EH (cell line): ENCODE data around the gene CRYBA1.
"Not testable (repeated sequence)": the region's sequence is repeated elsewhere in the genome, so short reads cannot be mapped to it uniquely, and the experiment has no call there.

ENCODE experiments used
- DNase-seq: peaks from one replicate; pipeline ENCODE4 v3.0.0-alpha.2; 2015; ENCODE audit warnings: low read depth

The CRYBA1 gene

GRCh38 chr17:29238133-29238850 lies 8.4 kb upstream of the CRYBA1 start:
- DNase-seq = peak; percentile 65

DNA sequence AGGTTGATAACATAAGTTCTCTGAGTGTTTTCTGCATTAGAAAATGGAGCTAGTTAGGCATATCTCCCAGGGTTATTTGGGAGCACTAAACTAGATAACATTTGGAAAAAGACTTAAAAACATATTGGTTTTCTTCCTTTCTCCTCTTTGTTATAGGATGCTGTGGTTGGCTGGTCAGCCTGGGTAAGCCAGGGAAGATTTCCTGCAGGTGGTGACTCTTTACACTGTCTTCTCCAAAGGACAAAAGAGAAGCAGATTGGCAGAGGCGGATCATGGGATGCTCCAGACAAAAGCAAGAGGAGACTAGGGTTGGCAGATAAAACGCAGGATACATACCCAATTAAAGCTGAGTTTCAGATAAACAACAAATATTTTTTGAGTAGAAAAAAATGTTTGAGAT lies 6.2 kb upstream of the CRYBA1 start:
- DNase-seq = no peak

- DNase-seq = peak; percentile 99
These were observed 5.4 kb upstream of the CRYBA1 start for GRCh38 chr17:29240968-29241963.

DNA sequence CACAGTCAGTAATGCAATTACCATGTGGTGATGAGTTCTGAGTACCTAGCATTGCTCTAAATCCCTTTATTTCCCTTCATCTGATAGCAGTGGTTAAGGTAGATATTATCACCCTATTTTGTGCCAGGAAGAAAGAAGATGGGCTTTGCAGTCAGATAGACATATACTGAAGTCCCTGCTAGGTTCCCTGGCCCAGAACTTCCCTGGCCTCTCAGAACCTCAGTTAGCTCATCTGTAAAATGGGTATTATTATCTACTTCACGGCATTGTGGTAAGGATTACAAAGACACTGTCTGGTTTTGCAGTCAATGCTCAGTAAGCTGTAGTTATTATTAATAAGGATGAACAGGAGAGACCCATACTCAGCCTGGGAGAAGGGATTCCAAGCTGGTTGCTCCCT lies 4.6 kb upstream of the CRYBA1 start:
- DNase-seq = no peak

DNA sequence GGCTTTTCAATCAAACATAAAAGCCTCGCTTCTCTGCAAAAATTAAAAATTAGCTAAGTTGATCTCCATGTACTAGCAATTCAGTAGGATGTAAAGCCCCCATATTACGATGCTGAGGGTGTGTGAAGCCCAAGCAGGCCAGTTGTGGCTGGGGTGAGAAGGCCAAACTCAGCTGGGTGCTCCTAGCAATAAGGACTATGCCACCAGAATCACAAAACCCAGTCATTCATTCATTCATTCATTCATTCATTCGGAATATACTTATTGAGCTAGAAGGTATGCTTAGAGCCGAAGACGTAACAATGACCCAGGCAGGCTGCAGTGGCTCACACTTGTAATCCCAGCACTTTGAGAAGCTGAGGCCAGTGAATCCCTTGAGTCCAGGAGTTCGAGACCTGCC lies 3.9 kb upstream of the CRYBA1 start:
- no peak for DNase-seq

- peak; percentile 65 for DNase-seq
These were observed 2.9 kb upstream of the CRYBA1 start for GRCh38 chr17:29243792-29244191.

- DNase-seq = no peak
These were observed 1.3 kb upstream of the CRYBA1 start for GRCh38 chr17:29245401-29245800.

DNA sequence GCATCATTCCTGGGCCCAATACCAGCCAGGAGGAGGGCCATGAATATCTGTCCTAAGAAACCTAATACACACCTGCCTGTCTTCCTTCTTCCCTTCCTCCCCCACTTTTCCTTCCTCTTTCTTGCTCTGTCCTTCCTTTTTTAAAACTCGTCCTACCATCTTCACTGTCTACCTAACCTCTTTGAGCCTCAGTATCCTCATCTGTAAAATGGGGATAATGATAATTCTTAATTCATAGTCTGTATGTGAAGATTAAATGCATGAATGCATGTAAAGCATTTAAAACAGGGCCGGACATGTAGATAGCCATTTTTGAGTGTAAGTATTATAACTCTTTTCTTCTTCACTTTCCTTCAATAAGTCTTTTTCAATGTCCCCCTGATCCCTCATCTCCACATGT lies 560 bp downstream of the CRYBA1 start:
- no peak for DNase-seq

- no peak for DNase-seq
These were observed 2.2 kb downstream of the CRYBA1 start for GRCh38 chr17:29248845-29249244.

DNA sequence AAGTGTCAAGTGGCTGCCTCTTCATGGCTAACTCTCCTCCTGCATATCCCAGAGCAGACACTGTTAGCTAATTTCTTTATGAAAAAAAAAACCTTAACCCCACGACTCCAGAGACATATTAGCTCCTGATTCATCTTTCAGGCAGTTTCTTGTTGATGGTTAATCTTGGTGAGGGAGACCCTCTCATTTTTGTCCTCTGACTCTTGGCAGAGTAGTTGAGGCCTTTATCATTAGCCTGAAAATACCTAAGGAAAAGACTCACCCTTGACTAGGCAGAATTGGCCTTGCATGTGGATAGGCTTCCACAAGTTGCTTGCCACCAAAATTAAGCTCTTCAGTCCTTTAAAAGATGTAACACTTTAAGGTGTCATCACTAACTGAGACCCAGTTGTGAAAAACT lies 4.0 kb downstream of the CRYBA1 start:
- peak; percentile 91 for DNase-seq

DNA sequence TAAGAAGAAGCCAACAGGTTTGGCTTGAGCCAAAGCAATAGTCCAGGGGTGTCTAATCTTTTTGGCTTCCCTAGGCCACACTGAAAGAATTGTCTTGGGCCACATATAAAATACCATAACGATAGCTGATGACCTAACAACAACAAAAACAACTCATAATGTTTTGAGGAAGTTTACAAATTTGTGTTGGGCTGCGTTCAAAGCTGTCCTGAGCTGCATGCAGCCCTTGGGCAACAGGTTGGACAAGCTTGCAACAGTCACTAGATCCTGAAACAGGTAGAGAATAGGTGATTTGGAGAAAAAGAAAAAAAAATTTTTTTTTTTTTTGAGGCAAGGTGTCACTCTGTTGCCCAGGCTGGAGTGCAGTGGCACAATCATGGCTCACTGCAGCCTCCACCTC lies 4.5 kb downstream of the CRYBA1 start:
- no peak for DNase-seq

GRCh38 chr17:29252101-29252791 lies 5.6 kb downstream of the CRYBA1 start:
- DNase-seq = peak; percentile 44

GRCh38 chr17:29253037-29253436 lies 6.4 kb downstream of the CRYBA1 start:
- no peak for DNase-seq

GRCh38 chr17:29255926-29256522 lies 9.4 kb downstream of the CRYBA1 start:
- DNase-seq = no peak

DNA sequence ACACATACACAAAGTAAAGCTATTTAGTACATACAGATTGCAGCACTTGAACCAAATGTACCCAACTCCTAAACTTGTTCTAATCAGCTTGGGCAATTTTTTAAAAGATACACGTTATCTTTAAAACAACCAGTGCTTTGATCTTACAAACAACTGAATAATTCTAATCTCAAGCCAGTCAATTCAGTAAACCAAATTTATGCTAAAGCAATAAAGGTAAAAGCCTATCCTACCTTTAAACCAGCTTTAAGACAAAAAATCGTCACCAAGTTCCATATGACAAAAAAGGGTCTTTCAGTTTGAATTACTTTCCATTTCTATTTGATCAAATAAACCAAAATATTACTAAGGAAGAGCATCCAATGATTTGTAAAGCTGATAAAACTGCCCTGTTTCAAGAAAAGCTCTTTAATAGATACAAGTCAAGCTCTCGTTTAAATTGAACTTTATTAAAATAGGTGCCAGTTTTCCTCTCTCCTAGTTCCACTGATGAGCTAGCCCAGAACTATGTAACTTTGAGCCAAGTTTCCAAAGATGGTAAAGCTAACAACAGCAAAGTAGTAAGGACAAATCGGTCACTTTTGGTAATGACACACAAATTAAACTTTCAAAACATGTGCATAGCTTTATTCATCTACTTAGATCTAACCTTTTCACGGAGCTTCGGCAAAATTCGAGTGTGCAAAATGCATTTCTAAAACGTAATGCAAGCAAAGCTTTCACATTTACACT lies 10.2 kb downstream of the CRYBA1 start:
- DNase-seq = peak; percentile 84

GRCh38 chr17:29257756-29258155 lies 11.1 kb downstream of the CRYBA1 start:
- DNase-seq = peak; percentile 60

GRCh38 chr17:29263916-29264315 lies 17.3 kb downstream of the CRYBA1 start:
- no peak for DNase-seq

- DNase-seq = not testable (repeated sequence)
These were observed 25.3 kb downstream of the CRYBA1 start for GRCh38 chr17:29271980-29272379.

DNA sequence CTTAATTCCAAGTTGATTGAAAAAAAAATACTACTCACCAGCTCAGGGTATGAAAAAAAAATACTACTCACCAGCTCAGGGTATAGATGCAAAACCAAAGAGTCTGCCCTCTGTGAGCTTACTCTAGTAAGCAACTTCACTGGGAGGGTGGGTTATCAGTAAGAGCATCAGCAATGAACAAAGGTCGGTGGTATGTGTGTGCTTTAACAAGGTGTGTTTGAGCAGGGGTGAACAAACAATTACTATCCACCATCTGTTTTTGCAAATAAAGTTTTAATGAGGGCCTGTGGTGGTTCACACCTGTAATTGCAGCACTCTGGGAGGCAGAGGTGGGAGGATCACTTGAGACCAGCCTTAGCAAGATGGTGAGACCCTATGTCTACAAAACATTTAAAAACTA lies 27.3 kb downstream of the CRYBA1 start:
- no peak for DNase-seq

DNA sequence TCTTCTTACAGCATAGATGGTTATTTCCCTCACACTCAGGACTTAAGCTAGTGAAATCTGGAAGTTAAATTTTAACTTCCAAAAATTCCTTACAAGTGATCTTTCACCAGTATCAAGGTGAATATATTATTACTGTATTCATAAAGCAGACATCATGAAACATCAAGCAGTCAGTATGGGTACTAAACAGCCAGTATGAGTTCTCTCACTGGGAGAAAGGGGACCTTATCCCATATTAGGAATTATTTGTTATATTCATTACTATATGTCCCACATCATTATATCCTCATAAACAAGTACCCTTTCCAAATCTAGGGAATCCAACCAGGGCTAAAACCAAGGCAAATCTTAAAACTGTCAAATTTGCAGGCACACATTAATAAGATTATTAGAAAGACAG lies 32.0 kb downstream of the CRYBA1 start:
- DNase-seq = no peak

- no peak for DNase-seq
These were observed 32.9 kb downstream of the CRYBA1 start for GRCh38 chr17:29279397-29280070.
